Ishikawa (cell line): ENCODE measurements around the gene ORAI2.

ENCODE experiments used
- CEBPB ChIP-seq: IDR thresholded peaks from 2 replicates; pipeline ENCODE4 v1.6.1; 2012
- CREB1 ChIP-seq: IDR thresholded peaks from 2 replicates; pipeline ENCODE4 v1.6.1; 2012; ENCODE audit warnings: low read depth
- EGR1 ChIP-seq: IDR thresholded peaks from 2 replicates; pipeline ENCODE4 v1.6.1; 2012
- EP300 ChIP-seq: IDR thresholded peaks from 2 replicates; pipeline ENCODE4 v1.6.1; 2012; ENCODE audit warnings: borderline replicate concordance
- FOXM1 ChIP-seq: IDR thresholded peaks from 2 replicates; pipeline ENCODE4 v1.6.1; 2012; ENCODE audit warnings: low read depth, borderline replicate concordance
- MAX ChIP-seq: IDR thresholded peaks from 2 replicates; pipeline ENCODE4 v1.6.1; 2012
- NFIC ChIP-seq: IDR thresholded peaks from 2 replicates; pipeline ENCODE4 v1.6.1; 2012
- RAD21 ChIP-seq: IDR thresholded peaks from 2 replicates; pipeline ENCODE4 v1.6.1; 2012; ENCODE audit warnings: low read depth
- REST ChIP-seq: IDR thresholded peaks from 2 replicates; pipeline ENCODE4 v1.6.1; 2012; ENCODE audit warnings: low read depth, mild to moderate bottlenecking
- TAF1 ChIP-seq: IDR thresholded peaks from 2 replicates; pipeline ENCODE4 v1.6.1; 2012; ENCODE audit warnings: low read depth, mild to moderate bottlenecking
- TCF12 ChIP-seq: IDR thresholded peaks from 2 replicates; pipeline ENCODE4 v1.6.1; 2012; ENCODE audit warnings: low read depth
- TEAD4 ChIP-seq: IDR thresholded peaks from 2 replicates; pipeline ENCODE4 v1.6.1; 2012
- USF1 ChIP-seq: IDR thresholded peaks from 2 replicates; pipeline ENCODE4 v1.6.1; 2012
- YY1 ChIP-seq: IDR thresholded peaks from 2 replicates; pipeline ENCODE4 v1.6.1; 2012; ENCODE audit warnings: low read depth
- ZBTB7A ChIP-seq: IDR thresholded peaks from 2 replicates; pipeline ENCODE4 v1.6.1; 2012; ENCODE audit warnings: low read depth

ORAI2 gene

GRCh38 chr7:102432442-102433218 lies 745 bp upstream of the ORAI2 start:
- TF ChIP-seq TEAD4 (no peak), MAX (no peak), CEBPB (no peak), EGR1 (no peak), USF1 (no peak), ZBTB7A (no peak)

GRCh38 chr7:102434039-102434486 lies 688 bp downstream of the ORAI2 start:
- no peak for TF ChIP-seq CREB1
- TF ChIP-seq MAX, result no peak

GRCh38 chr7:102436118-102436517 lies 2.7 kb downstream of the ORAI2 start:
- TF ChIP-seq EGR1 (no peak), MAX (no peak), RAD21 (no peak), YY1 (no peak), TEAD4 (no peak), ZBTB7A (no peak), USF1 (no peak), TCF12 (no peak), CREB1 (no peak), TAF1 (no peak), REST (no peak), CEBPB (no peak), FOXM1 (no peak), NFIC (no peak), EP300 (no peak)

GRCh38 chr7:102439963-102440795 lies 6.8 kb downstream of the ORAI2 start:
- TF ChIP-seq USF1, result no peak
- TF ChIP-seq MAX, result no peak
- TF ChIP-seq CREB1, result no peak
- no peak for TF ChIP-seq EGR1
- no peak for TF ChIP-seq RAD21
- no peak for TF ChIP-seq YY1
- TF ChIP-seq REST, result no peak
- no peak for TF ChIP-seq CEBPB
- TF ChIP-seq TEAD4, result peak; percentile 55
- no peak for TF ChIP-seq ZBTB7A
- no peak for TF ChIP-seq FOXM1
- no peak for TF ChIP-seq EP300
- TF ChIP-seq NFIC, result peak; percentile 72
- peak; percentile 32; the same call in 1 of the 2 replicates for TF ChIP-seq TCF12
- TF ChIP-seq TAF1, result no peak
